Measurements from ENCODE around the gene UBA52.
A peak's percentile ranks its signal among the peaks of the same experiment; 100 is the strongest.

The UBA52 gene

GRCh38 chr19:18594096-18594823 lies 22.6 kb downstream of the UBA52 start:
- TF ChIP-seq FOXA1 (IDR thresholded peaks at IDR 0.05) (no peak), FOXK2 (IDR thresholded peaks at IDR 0.05) (no peak), SUZ12 (IDR thresholded peaks at IDR 0.05) (no peak), SP1 (IDR thresholded peaks at IDR 0.05) (no peak), ELF4 (IDR thresholded peaks at IDR 0.05) (no peak), BHLHE40 (IDR thresholded peaks at IDR 0.05; ENCODE audit: borderline replicate concordance) (no peak), NFRKB (IDR thresholded peaks at IDR 0.05) (no peak), L3MBTL2 (conservative IDR thresholded peaks at IDR 0.05) (no peak), ARNT (IDR thresholded peaks at IDR 0.05) (no peak)
- ChIA-PET POLR2A (interaction anchor here (1.0 to 1.3 kb wide), 3 partner anchors 13 to 253 kb away, joined by 3 to 4 read pairs (median 3); partner anchors contain the start of gene CRLF1), CTCF (interaction anchor here (0.5 to 1.3 kb wide), 8 partner anchors 20 to 351 kb away, joined by 3 to 5 read pairs (median 3); no protein-coding TSS in a partner anchor)
- peak; percentile 78 for DNase-seq (ENCODE audit: extremely low spot score)

- ChIA-PET POLR2A (interaction anchor here (1.0 to 1.3 kb wide), 2 partner anchors 80 to 252 kb away, joined by 3 to 4 read pairs; no protein-coding TSS in a partner anchor), CTCF (interaction anchor here (0.6 to 1.3 kb wide), 3 partner anchors 20 to 252 kb away, joined by 3 to 5 read pairs (median 5); no protein-coding TSS in a partner anchor)
- peak; percentile 10 for DNase-seq (ENCODE audit: extremely low spot score)
- TF ChIP-seq CTBP1 (IDR thresholded peaks at IDR 0.05; ENCODE audit: borderline replicate concordance) (no peak), FOXK2 (IDR thresholded peaks at IDR 0.05) (no peak), ARNT (IDR thresholded peaks at IDR 0.05) (no peak), L3MBTL2 (conservative IDR thresholded peaks at IDR 0.05) (no peak), HDGF (IDR thresholded peaks at IDR 0.05; ENCODE audit: borderline replicate concordance) (no peak), FOXM1 (IDR thresholded peaks at IDR 0.05; ENCODE audit: borderline replicate concordance) (no peak), SUZ12 (IDR thresholded peaks at IDR 0.05) (no peak), BHLHE40 (IDR thresholded peaks at IDR 0.05; ENCODE audit: borderline replicate concordance) (no peak), NFRKB (IDR thresholded peaks at IDR 0.05) (no peak), FOXA1 (IDR thresholded peaks at IDR 0.05) (no peak), TARDBP (IDR thresholded peaks at IDR 0.05) (no peak), LEF1 (IDR thresholded peaks at IDR 0.05; ENCODE audit: borderline replicate concordance) (no peak), ELF4 (IDR thresholded peaks at IDR 0.05) (no peak)
- TF ChIP-seq, protein P1, sequence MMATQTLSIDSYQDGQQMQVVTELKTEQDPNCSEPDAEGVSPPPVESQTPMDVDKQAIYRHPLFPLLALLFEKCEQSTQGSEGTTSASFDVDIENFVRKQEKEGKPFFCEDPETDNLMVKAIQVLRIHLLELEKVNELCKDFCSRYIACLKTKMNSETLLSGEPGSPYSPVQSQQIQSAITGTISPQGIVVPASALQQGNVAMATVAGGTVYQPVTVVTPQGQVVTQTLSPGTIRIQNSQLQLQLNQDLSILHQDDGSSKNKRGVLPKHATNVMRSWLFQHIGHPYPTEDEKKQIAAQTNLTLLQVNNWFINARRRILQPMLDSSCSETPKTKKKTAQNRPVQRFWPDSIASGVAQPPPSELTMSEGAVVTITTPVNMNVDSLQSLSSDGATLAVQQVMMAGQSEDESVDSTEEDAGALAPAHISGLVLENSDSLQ (IDR thresholded peaks at IDR 0.05), result no peak
These were observed 23.2 kb downstream of the UBA52 start for GRCh38 chr19:18594824-18595373.

DNA sequence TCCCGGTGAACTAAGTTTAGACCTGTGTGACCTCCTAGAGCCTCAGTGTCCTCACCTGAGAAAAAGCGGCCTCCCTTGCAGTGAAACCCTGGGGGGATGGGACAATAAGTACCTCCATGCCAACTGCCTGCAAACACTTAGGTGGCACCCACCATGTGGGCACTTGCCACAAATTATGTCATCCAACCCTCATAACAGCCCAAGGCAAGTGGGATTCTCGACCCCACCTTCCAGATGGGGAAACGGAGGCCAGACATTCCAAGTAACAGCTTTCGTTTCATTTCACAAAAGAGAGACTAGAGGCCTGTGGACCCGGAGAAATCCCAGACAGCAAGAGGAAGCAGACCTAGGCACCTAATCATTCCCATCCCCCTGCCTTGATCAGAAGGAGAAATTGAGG lies 23.8 kb downstream of the UBA52 start:
- TF ChIP-seq TARDBP (IDR thresholded peaks at IDR 0.05), result no peak
- TF ChIP-seq BHLHE40 (IDR thresholded peaks at IDR 0.05; ENCODE audit: borderline replicate concordance), result no peak
- TF ChIP-seq CTBP1 (IDR thresholded peaks at IDR 0.05; ENCODE audit: borderline replicate concordance), result no peak
- ChIA-PET POLR2A (interaction anchor here (1.3 kb wide), 1 partner anchor 79 kb away, joined by 3 read pairs; no protein-coding TSS in a partner anchor), CTCF (no interaction called here)
- peak; percentile 4 for DNase-seq (ENCODE audit: extremely low spot score)

GRCh38 chr19:18596752-18597157 lies 25.1 kb downstream of the UBA52 start:
- ChIA-PET POLR2A (interaction anchor here (1.1 kb wide), 1 partner anchor 25 kb away, joined by 3 read pairs; the partner anchor contains the start of gene UBA52), CTCF (interaction anchor here (0.9 kb wide), 1 partner anchor 76 kb away, joined by 3 read pairs; no protein-coding TSS in a partner anchor)
- peak; percentile 71 for DNase-seq (ENCODE audit: extremely low spot score)
- TF ChIP-seq, protein P1 (IDR thresholded peaks at IDR 0.05), result no peak
- TF ChIP-seq L3MBTL2 (conservative IDR thresholded peaks at IDR 0.05), result no peak
- TF ChIP-seq SUZ12 (IDR thresholded peaks at IDR 0.05), result no peak
- no peak for TF ChIP-seq ELF4 (IDR thresholded peaks at IDR 0.05)
- TF ChIP-seq FOXK2 (IDR thresholded peaks at IDR 0.05), result no peak
- no peak for TF ChIP-seq BHLHE40 (IDR thresholded peaks at IDR 0.05; ENCODE audit: borderline replicate concordance)
- TF ChIP-seq CTBP1 (IDR thresholded peaks at IDR 0.05; ENCODE audit: borderline replicate concordance), result no peak
- no peak for TF ChIP-seq LEF1 (IDR thresholded peaks at IDR 0.05; ENCODE audit: borderline replicate concordance)
- no peak for TF ChIP-seq ZNF384 (IDR thresholded peaks at IDR 0.05)
- TF ChIP-seq ARNT (IDR thresholded peaks at IDR 0.05), result no peak
- TF ChIP-seq TARDBP (IDR thresholded peaks at IDR 0.05), result no peak
- no peak for TF ChIP-seq SP1 (IDR thresholded peaks at IDR 0.05)
- TF ChIP-seq HDGF (IDR thresholded peaks at IDR 0.05; ENCODE audit: borderline replicate concordance), result no peak
- TF ChIP-seq FOXA1 (IDR thresholded peaks at IDR 0.05), result no peak
- no peak for TF ChIP-seq NFRKB (IDR thresholded peaks at IDR 0.05)
- TF ChIP-seq FOXM1 (IDR thresholded peaks at IDR 0.05; ENCODE audit: borderline replicate concordance), result no peak

DNA sequence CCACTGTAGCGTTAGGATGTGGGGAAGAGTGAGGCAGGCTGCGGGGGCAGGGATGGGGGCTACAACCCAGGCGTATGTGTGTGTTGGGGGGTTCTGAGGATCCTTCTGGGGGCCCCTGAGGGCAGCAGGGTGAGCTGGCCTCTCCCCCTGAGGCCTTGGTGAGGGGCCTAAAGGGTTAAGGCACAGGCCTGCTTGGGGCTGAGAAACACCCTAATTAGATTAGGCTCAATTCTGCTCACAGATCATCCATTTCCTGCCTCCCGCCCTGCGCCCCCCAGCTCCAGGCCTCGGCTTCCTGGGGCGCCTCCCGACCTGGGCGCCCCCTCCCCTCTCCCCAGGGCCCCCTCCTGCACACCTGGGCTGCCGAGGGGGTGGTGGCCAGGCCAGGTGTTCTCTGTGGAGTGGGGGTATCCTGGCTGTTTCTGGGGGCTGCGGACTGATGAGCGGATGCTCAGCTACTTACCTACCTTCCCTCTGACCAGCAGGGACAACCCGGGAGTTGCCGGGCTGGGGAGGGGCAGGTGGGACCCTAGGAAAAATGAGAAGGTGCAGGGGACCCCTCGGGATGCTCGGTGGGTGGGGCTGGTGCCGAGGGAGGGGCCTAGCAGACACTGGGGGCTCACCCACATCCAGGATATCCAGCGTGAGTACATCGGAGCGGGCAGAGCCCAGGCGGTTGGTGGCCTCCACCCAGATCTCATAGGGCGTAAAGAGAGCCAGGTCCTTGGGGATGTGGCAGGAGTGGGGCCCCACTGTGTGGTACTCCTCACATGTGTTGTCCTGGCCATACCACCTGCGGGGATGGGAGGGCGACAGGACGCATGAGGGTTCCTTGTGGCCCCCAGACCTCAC lies 26.4 kb downstream of the UBA52 start:
- ChIA-PET POLR2A (no interaction called here), CTCF (interaction anchor here (0.9 kb wide), 1 partner anchor 74 kb away, joined by 3 read pairs; no protein-coding TSS in a partner anchor)
- peak; percentile 3 for DNase-seq (ENCODE audit: extremely low spot score)
- TF ChIP-seq SUZ12 (IDR thresholded peaks at IDR 0.05) (no peak), ARNT (IDR thresholded peaks at IDR 0.05) (no peak), FOXK2 (IDR thresholded peaks at IDR 0.05) (no peak), FOXA1 (IDR thresholded peaks at IDR 0.05) (no peak), CTBP1 (IDR thresholded peaks at IDR 0.05; ENCODE audit: borderline replicate concordance) (no peak), BHLHE40 (IDR thresholded peaks at IDR 0.05; ENCODE audit: borderline replicate concordance) (no peak), ZNF384 (IDR thresholded peaks at IDR 0.05) (no peak), L3MBTL2 (conservative IDR thresholded peaks at IDR 0.05) (no peak), FOXM1 (IDR thresholded peaks at IDR 0.05; ENCODE audit: borderline replicate concordance) (no peak), SP1 (IDR thresholded peaks at IDR 0.05) (no peak), ELF4 (IDR thresholded peaks at IDR 0.05) (no peak), HDGF (IDR thresholded peaks at IDR 0.05; ENCODE audit: borderline replicate concordance) (no peak), NFRKB (IDR thresholded peaks at IDR 0.05) (no peak), LEF1 (IDR thresholded peaks at IDR 0.05; ENCODE audit: borderline replicate concordance) (no peak), TARDBP (IDR thresholded peaks at IDR 0.05) (no peak)
- TF ChIP-seq, protein P1 (IDR thresholded peaks at IDR 0.05), result no peak

Data from HEK293T (cell line).